B cell (primary cell): ENCODE measurements around the gene GAST. TPM values are rescaled to one million over a fixed set of nuclear protein-coding genes. Genes with fewer than 3 reads are reported as not detected.
"Not testable (repeated sequence)": the region's sequence is repeated elsewhere in the genome, so short reads cannot be mapped to it uniquely, and the experiment has no call there.

ENCODE experiments used
- ATAC-seq: fragments of 200-7000 bp; cut with Tn5 transposase; one replicate; pipeline ENCODE4 v1.10.0; 2021; ENCODE audit warnings: low read depth, mild to moderate bottlenecking, moderate number of reproducible peaks, moderate library complexity
- CTCF ChIA-PET: fragments of 350-600 bp; sonication (Branson Sonifier 250); formaldehyde crosslinking; loops from one replicate; lab custom pipeline; 2021; ENCODE audit warnings: antibody characterized with exemption, inconsistent platforms; lab: Charles Lee
- POLR2A ChIA-PET: fragments of 350-600 bp; sonication (Branson Sonifier 250); formaldehyde crosslinking; loops from one replicate; lab custom pipeline; 2021; ENCODE audit warnings: antibody characterized with exemption; lab: Charles Lee
- DNase-seq: peaks from one replicate; pipeline ENCODE4 v3.0.0; 2013
- H2AFZ ChIP-seq: 2 replicates; pipeline ENCODE4 v1.6.1; 2012; ENCODE audit warnings: mild to moderate bottlenecking, low read depth, low read length; ENCODE audit not compliant: insufficient read depth, poor library complexity, severe bottlenecking
- H3K27ac ChIP-seq, 2 donors: 1 replicate in 1 of 2; 2 replicates in 1 of 2; pipeline ENCODE4 v1.5.1; 2012 to 2013; ENCODE audit warnings: low read length in 2 of 2, mild to moderate bottlenecking in 2 of 2, moderate library complexity in 1 of 2
- H3K27me3 ChIP-seq, 4 experiments: fragments of 200-600 bp in 1 of 4; sonication (generic) in 1 of 4; replicated peaks in 1 of 4; 1 replicate in 2 of 4; 2 replicates in 2 of 4; pipeline versions ENCODE4 v1.6.1 to v1.7.0; 2013 to 2016; ENCODE audit warnings: low read length in 3 of 4, mild to moderate bottlenecking in 2 of 4, mixed read lengths in 1 of 4, moderate library complexity in 1 of 4; ENCODE audit not compliant: insufficient read depth in 4 of 4, control insufficient read depth in 3 of 4; ENCODE audit errors: control extremely low read depth in 1 of 4
- H3K36me3 ChIP-seq, 2 experiments: replicated peaks in 1 of 2; 1 replicate in 1 of 2; 2 replicates in 1 of 2; pipeline versions ENCODE4 v1.6.1 to v1.7.1; 2013; ENCODE audit warnings: low read length in 1 of 2; ENCODE audit not compliant: insufficient read depth in 2 of 2, control insufficient read depth in 1 of 2; ENCODE audit errors: control extremely low read depth in 1 of 2, extremely low read depth in 1 of 2
- H3K4me1 ChIP-seq, 2 donors: fragments of 200-600 bp in 1 of 2; sonication (generic) in 1 of 2; 1 replicate in 1 of 2; 2 replicates in 1 of 2; pipeline versions ENCODE4 v1.5.1 to v1.6.1; 2013 to 2017; ENCODE audit warnings: low read length in 2 of 2; ENCODE audit not compliant: control insufficient read depth in 2 of 2, insufficient read depth in 2 of 2
- H3K4me2 ChIP-seq: replicated peaks from 2 replicates; pipeline ENCODE3; 2012; ENCODE audit warnings: mild to moderate bottlenecking, low read depth, low read length; ENCODE audit not compliant: poor library complexity, severe bottlenecking
- H3K4me3 ChIP-seq, 5 experiments: fragments of 200-600 bp in 1 of 5; sonication (generic) in 1 of 5; 1 replicate in 3 of 5; 2 replicates in 2 of 5; pipeline versions ENCODE4 v1.5.1 to v1.7.0; 2011 to 2016; ENCODE audit warnings: low read length in 4 of 5, mild to moderate bottlenecking in 4 of 5, low read depth in 2 of 5, control low read depth in 1 of 5, moderate library complexity in 1 of 5; ENCODE audit not compliant: insufficient read depth in 1 of 5; ENCODE audit errors: control extremely low read depth in 1 of 5, extremely low read depth in 1 of 5
- H3K79me2 ChIP-seq: fragments of 200-600 bp; sonication (generic); one replicate; pipeline ENCODE4 v1.6.0; 2016; ENCODE audit warnings: low read length; ENCODE audit not compliant: control insufficient read depth, insufficient read depth
- H3K9ac ChIP-seq: fragments of 200-600 bp; sonication (generic); 2 replicates; pipeline ENCODE4 v1.6.1; 2017; ENCODE audit warnings: mild to moderate bottlenecking, low read length, moderate library complexity
- H3K9me3 ChIP-seq, 3 donors: one replicate each; pipeline versions ENCODE4 v1.6.1 to v1.7.1; 2013; ENCODE audit warnings: low read length in 2 of 3; ENCODE audit not compliant: control insufficient read depth in 2 of 3, insufficient read depth in 1 of 3; ENCODE audit errors: control extremely low read depth in 1 of 3
- H4K20me1 ChIP-seq: 2 replicates; pipeline ENCODE4 v1.6.0; 2012; ENCODE audit warnings: mild to moderate bottlenecking, low read length; ENCODE audit not compliant: insufficient read depth, control insufficient read depth, poor library complexity, severe bottlenecking
- H3K27ac Mint-ChIP-seq: one replicate; pipeline ENCODE4 v1.8.0; 2021; ENCODE audit warnings: mixed read lengths
- H3K27me3 Mint-ChIP-seq: one replicate; pipeline ENCODE4 v1.8.0; 2021; ENCODE audit warnings: mixed read lengths
- H3K4me1 Mint-ChIP-seq: one replicate; pipeline ENCODE4 v1.8.0; 2021; ENCODE audit warnings: mixed read lengths
- H3K4me3 Mint-ChIP-seq: one replicate; pipeline ENCODE4 v1.8.0; 2021; ENCODE audit warnings: mixed read lengths
- H3K9me3 Mint-ChIP-seq: one replicate; pipeline ENCODE4 v1.8.0; 2022; ENCODE audit warnings: mixed read lengths; ENCODE audit not compliant: insufficient read depth
- CTCF ChIP-seq: fragments of 200-600 bp; IDR thresholded peaks from one replicate; pipeline ENCODE4 v1.8.0; 2022; ENCODE audit warnings: antibody characterized with exemption, mild to moderate bottlenecking
- EZH2 ChIP-seq: IDR thresholded peaks from 2 replicates; pipeline ENCODE4 v1.6.1; 2012; ENCODE audit warnings: borderline replicate concordance, low read depth, mild to moderate bottlenecking, moderate library complexity, low read length; ENCODE audit not compliant: insufficient read depth, poor library complexity, severe bottlenecking
- WGBS: methylation state at CpG from one replicate; pipeline ENCODE4 v1.1.5; 2013; ENCODE audit warnings: missing lambda C conversion rate; ENCODE audit not compliant: insufficient coverage; 5-methylcytosine and 5-hydroxymethylcytosine counted together
- intact Hi-C: fragments of 100-400 bp; cut with micrococcal nuclease; formaldehyde crosslinking; loops from one replicate; pipeline ENCODE4 v1.10.0; 2022
- polyA plus RNA-seq: library from polyadenylated mRNA; depleted of rRNA; stranded (reverse); fragments of >200 nt; gene quantifications from 2 replicates; pipeline ENCODE4 v1.2.3, GENCODE V29; 2012
- total RNA-seq, 2 donors: library from RNA; stranded (reverse); fragments of 120-200 nt in 1 of 2; gene quantifications; 1 replicate in 1 of 2; 2 replicates in 1 of 2; pipeline versions ENCODE4 v1.2.3 to v1.2.4, GENCODE V29; 2013 to 2022

The GAST gene
- total and polyA plus RNA-seq, 2 donors (not counting 1 experiment from before 2014, with no cell fraction given), result not detected

- peaks cover 10% of the 10 kb centered on the region for H4K20me1 ChIP-seq
- H3K79me2 ChIP-seq, result no peaks in the 10 kb centered on the region
- no peak overlapping the region for H3K27ac ChIP-seq
- ChIA-PET CTCF (no interaction called here), POLR2A (no interaction called here)
- Mint-ChIP-seq H3K4me1 (peaks cover 19% of the 10 kb centered on the region), H3K27me3 (peaks cover 4% of the 10 kb centered on the region), H3K27ac (no peak overlapping the region), H3K9me3 (no peaks in the 10 kb centered on the region), H3K4me3 (no peak overlapping the region)
- H3K27me3 ChIP-seq, result no peaks in the 10 kb centered on the region
- no peak for DNase-seq
- H3K4me1 ChIP-seq, result peaks cover 0 to 5% of the 10 kb centered on the region in 2 donors
- no peaks in the 10 kb centered on the region for H3K9me3 ChIP-seq
- ATAC-seq, result no peak
- 33% methylated on average over 3 of the region's 6 CpGs for WGBS
- H3K4me3 ChIP-seq, result no peak overlapping the region
- H3K9ac ChIP-seq, result no peak overlapping the region
- intact Hi-C loops, result no loop called here
- TF ChIP-seq CTCF (no peak), EZH2 (no peak)
- H3K4me2 ChIP-seq, result no peak overlapping the region
- H2AFZ ChIP-seq, result no peak overlapping the region
- peaks cover 0 to 29% of the 10 kb centered on the region in 2 experiments for H3K36me3 ChIP-seq
Observed at GRCh38 chr17:41697122-41697962, 14.8 kb upstream of the GAST start.

- ATAC-seq, H3K9me3 ChIP-seq, H3K4me1 ChIP-seq, DNase-seq, POLR2A ChIA-PET, H3K4me2 ChIP-seq, H4K20me1 ChIP-seq, H3K27me3 ChIP-seq, H2AFZ ChIP-seq, H3K4me1 Mint-ChIP-seq, intact Hi-C loops, CTCF ChIA-PET, H3K36me3 ChIP-seq, H3K9me3 Mint-ChIP-seq, H3K79me2 ChIP-seq, H3K27ac Mint-ChIP-seq, H3K4me3 ChIP-seq, H3K9ac ChIP-seq, H3K27ac ChIP-seq, H3K4me3 Mint-ChIP-seq: not testable (repeated sequence)
- 100% methylated on average over 2 of the region's 3 CpGs for WGBS
- peaks cover 10% of the 10 kb centered on the region for H3K27me3 Mint-ChIP-seq
Observed at GRCh38 chr17:41700843-41701242, 11.3 kb upstream of the GAST start.
